Body of pancreas (tissue), 4 donors: ENCODE results near the gene P2RX7.

Experiments
- CTCF ChIP-seq, 7 experiments: fragments of 450-650 bp in 4 of 7; fragments of 200-600 bp in 3 of 7; sonication (generic) in 3 of 7; IDR thresholded peaks; one replicate each; pipeline ENCODE4 v1.5.1; 2016 to 2019; ENCODE audit warnings: antibody characterized with exemption in 7 of 7
- POLR2A ChIP-seq, 3 donors: fragments of 450-650 bp; IDR thresholded peaks; one replicate each; pipeline ENCODE4 v1.6.1; 2016; ENCODE audit warnings: antibody characterized with exemption in 3 of 3, mild to moderate bottlenecking in 2 of 3

GRCh38 chr12:121165316-121165715 lies 32.6 kb downstream of the P2RX7 start:
- no peak for TF ChIP-seq CTCF (IDR thresholded peaks at IDR 0.05)
- TF ChIP-seq POLR2A (IDR thresholded peaks at IDR 0.05): no peak
